HL-60 (cell line): ENCODE data around the gene FBLN7.

Experiments used
- POLR2AphosphoS5 ChIP-seq: IDR thresholded peaks from 2 replicates; pipeline ENCODE4 v1.6.1; 2012; ENCODE audit warnings: low read depth
- TF ChIP-seq, protein P1 (sequence below): IDR thresholded peaks from one replicate; pipeline ENCODE4 v1.5.1; 2011; ENCODE audit warnings: low read length, control low read depth, inconsistent platforms; ENCODE audit not compliant: insufficient read depth

DNA sequence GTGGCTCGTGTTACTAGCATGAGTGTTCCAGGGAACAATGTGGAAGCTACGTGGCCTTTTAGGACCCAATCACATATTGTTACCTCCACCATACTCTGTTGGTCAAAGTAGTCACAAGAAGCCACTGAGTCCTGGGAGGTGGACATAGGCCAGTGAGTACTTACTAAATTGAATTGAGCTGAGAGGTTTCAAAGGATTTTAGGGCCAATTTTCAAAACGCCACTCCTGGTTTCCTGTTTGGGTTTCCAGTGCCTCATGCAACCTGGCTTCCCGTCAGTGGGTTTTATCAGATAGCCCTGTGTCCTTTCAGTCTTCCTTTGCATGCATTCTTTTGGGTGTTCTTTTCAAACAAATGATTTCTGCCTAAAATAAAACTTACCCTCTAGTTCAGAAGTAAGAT is 56.3 kb downstream of the FBLN7 start:
- no peak for TF ChIP-seq POLR2AphosphoS5
- TF ChIP-seq, protein P1, sequence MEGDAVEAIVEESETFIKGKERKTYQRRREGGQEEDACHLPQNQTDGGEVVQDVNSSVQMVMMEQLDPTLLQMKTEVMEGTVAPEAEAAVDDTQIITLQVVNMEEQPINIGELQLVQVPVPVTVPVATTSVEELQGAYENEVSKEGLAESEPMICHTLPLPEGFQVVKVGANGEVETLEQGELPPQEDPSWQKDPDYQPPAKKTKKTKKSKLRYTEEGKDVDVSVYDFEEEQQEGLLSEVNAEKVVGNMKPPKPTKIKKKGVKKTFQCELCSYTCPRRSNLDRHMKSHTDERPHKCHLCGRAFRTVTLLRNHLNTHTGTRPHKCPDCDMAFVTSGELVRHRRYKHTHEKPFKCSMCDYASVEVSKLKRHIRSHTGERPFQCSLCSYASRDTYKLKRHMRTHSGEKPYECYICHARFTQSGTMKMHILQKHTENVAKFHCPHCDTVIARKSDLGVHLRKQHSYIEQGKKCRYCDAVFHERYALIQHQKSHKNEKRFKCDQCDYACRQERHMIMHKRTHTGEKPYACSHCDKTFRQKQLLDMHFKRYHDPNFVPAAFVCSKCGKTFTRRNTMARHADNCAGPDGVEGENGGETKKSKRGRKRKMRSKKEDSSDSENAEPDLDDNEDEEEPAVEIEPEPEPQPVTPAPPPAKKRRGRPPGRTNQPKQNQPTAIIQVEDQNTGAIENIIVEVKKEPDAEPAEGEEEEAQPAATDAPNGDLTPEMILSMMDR, result no peak
